K562 (cell line): ENCODE data around the gene HCRTR1.

Source experiments
- CEBPB ChIP-seq: fragments of 450-650 bp; IDR thresholded peaks from 2 replicates; pipeline ENCODE4 v1.6.1; 2016; ENCODE audit warnings: missing genetic modification characterization, missing compliant biosample characterization
- ESRRA ChIP-seq: fragments of 450-650 bp; IDR thresholded peaks from 2 replicates; pipeline ENCODE4 v1.6.1; 2014; ENCODE audit warnings: low read depth, mild to moderate bottlenecking, moderate library complexity, borderline replicate concordance
- ETS1 ChIP-seq: conservative IDR thresholded peaks from 2 replicates; pipeline ENCODE4 v1.6.1; 2011; ENCODE audit warnings: low read depth, mild to moderate bottlenecking, low read length; ENCODE audit not compliant: control insufficient read depth
- NFIC ChIP-seq: fragments of 450-650 bp; IDR thresholded peaks from 2 replicates; pipeline ENCODE4 v1.6.1; 2017; ENCODE audit warnings: mild to moderate bottlenecking, inconsistent platforms
- PHF20 ChIP-seq: fragments of 450-650 bp; IDR thresholded peaks from 2 replicates; pipeline ENCODE4 v1.6.1; 2018; ENCODE audit not compliant: partially characterized antibody
- POLR2A ChIP-seq: fragments of 450-650 bp; conservative IDR thresholded peaks from 2 replicates; pipeline ENCODE4 v1.6.1; 2016
- REST ChIP-seq, 2 experiments: fragments of 450-650 bp; formaldehyde crosslinking in 1 of 2; IDR thresholded peaks; 2 replicates each; pipeline versions ENCODE4 v1.4.0 to v1.6.1; 2014 to 2020; ENCODE audit warnings: mild to moderate bottlenecking in 2 of 2, borderline replicate concordance in 1 of 2, low read depth in 1 of 2
- RFX5 ChIP-seq: IDR thresholded peaks from 2 replicates; pipeline ENCODE4 v1.6.1; 2011; ENCODE audit warnings: low read depth, mild to moderate bottlenecking, improper control_type of control experiment, low read length
- STAT5A ChIP-seq: IDR thresholded peaks from 2 replicates; pipeline ENCODE4 v1.6.1; 2012; ENCODE audit warnings: low read length, inconsistent platforms, borderline replicate concordance
- TBL1XR1 ChIP-seq, 2 experiments: IDR thresholded peaks; 2 replicates each; pipeline ENCODE4 v1.6.1; 2012; ENCODE audit warnings: improper control_type of control experiment in 2 of 2, low read length in 2 of 2, mild to moderate bottlenecking in 1 of 2
- ZFP30 ChIP-seq: fragments of 250-450 bp; sonication (Bioruptor Pico); IDR thresholded peaks from 2 replicates; pipeline ENCODE4 v1.8.0; 2022; ENCODE audit warnings: moderate library complexity, mild to moderate bottlenecking, inconsistent platforms, borderline replicate concordance
- ZNF274 ChIP-seq: IDR thresholded peaks from 2 replicates; pipeline ENCODE4 v1.6.1; 2011; ENCODE audit warnings: low read depth, mild to moderate bottlenecking, low read length, moderate library complexity, borderline replicate concordance

GRCh38 chr1:31640964-31641363 lies 23.5 kb downstream of the HCRTR1 start:
- TF ChIP-seq RFX5, result no peak
- TF ChIP-seq NFIC, result no peak
- TF ChIP-seq ETS1, result no peak
- TF ChIP-seq ESRRA, result no peak
- TF ChIP-seq POLR2A, result no peak
- no peak for TF ChIP-seq ZNF274
- TF ChIP-seq TBL1XR1 (IDR thresholded peaks at IDR 0.05; ENCODE audit: low read length in 2 of 2), result no peak
- no peak for TF ChIP-seq CEBPB
- no peak for TF ChIP-seq STAT5A
- TF ChIP-seq ZFP30 (CRISPR knock-in tag), result no peak
- no peak for TF ChIP-seq REST (IDR thresholded peaks at IDR 0.05; ENCODE audit: borderline replicate concordance)
- TF ChIP-seq REST (CRISPR knock-in tag; IDR thresholded peaks at IDR 0.05; ENCODE audit: low read depth), result no peak
- TF ChIP-seq PHF20, result no peak
